Stomach smooth muscle (tissue), 2 donors: ENCODE data around the gene MARVELD1.

Experiments used
- H3K27ac ChIP-seq: one replicate; pipeline ENCODE4 v1.7.0; 2013; ENCODE audit warnings: mild to moderate bottlenecking, low read length, inconsistent platforms
- H3K27me3 ChIP-seq, 2 donors: one replicate each; pipeline ENCODE4 v1.7.0; 2013; ENCODE audit warnings: low read length in 2 of 2; ENCODE audit not compliant: insufficient read depth in 2 of 2, control insufficient read depth in 1 of 2
- H3K36me3 ChIP-seq, 2 donors: one replicate each; pipeline ENCODE4 v1.7.0; 2013; ENCODE audit warnings: low read length in 2 of 2; ENCODE audit not compliant: control insufficient read depth in 2 of 2, insufficient read depth in 2 of 2
- H3K4me1 ChIP-seq: one replicate; pipeline ENCODE4 v1.7.0; 2013; ENCODE audit warnings: low read length; ENCODE audit not compliant: control insufficient read depth, insufficient read depth
- H3K4me3 ChIP-seq, 2 donors: one replicate each; pipeline ENCODE4 v1.7.0; 2013; ENCODE audit warnings: low read length in 2 of 2
- H3K9ac ChIP-seq, 2 donors: one replicate each; pipeline ENCODE4 v1.7.0; 2013; ENCODE audit warnings: low read length in 2 of 2, mild to moderate bottlenecking in 1 of 2
- H3K9me3 ChIP-seq, 2 donors: one replicate each; pipeline ENCODE4 v1.7.0; 2013; ENCODE audit warnings: low read length in 2 of 2; ENCODE audit not compliant: control insufficient read depth in 2 of 2
- donor health status: healthy.
- donor health status: Pancreatic carcinoma.

The MARVELD1 gene

DNA sequence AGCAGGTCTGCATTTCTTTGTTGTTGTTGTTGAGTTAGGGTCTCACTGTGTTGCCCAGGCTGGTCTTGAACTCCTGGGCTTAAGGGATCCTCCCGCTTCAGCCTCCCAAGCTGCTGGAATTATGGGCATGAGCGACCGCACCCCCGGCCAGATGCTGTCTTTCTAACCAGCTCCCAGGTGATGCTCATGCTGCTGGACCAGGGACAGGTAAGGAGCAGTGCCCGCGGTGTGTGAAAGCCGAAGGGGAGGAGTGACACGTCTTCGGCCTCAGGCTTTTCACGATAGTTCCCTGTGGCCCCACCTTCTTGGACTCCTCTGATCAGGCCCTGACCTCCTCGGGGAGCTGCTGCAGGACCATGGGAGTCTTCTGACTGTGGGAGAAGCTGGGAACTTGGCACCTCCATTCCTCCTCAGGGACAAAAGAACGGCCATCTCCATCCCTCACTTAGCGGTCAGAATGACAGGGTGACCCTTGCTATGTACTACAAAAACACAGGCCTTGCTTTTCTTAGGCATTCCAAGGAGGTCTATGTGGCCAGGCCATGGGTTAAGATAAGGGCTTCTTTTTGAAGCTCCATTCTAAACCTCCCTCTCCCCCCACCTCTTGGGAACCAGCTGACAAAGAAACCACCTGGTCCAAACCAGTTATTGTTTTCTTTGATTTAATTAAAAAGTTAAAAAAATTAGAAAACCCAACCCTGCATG lies 52.7 kb downstream of the MARVELD1 start:
- Histone ChIP-seq H3K27me3 (peaks cover 10 to 11% of the 10 kb centered on the region in 2 donors), H3K4me3 (no peak overlapping the region), H3K9me3 (no peaks in the 10 kb centered on the region), H3K4me1 (peaks cover 2% of the 10 kb centered on the region), H3K36me3 (peaks cover 0 to 3% of the 10 kb centered on the region in 2 donors), H3K27ac (no peak overlapping the region), H3K9ac (no peak overlapping the region)

DNA sequence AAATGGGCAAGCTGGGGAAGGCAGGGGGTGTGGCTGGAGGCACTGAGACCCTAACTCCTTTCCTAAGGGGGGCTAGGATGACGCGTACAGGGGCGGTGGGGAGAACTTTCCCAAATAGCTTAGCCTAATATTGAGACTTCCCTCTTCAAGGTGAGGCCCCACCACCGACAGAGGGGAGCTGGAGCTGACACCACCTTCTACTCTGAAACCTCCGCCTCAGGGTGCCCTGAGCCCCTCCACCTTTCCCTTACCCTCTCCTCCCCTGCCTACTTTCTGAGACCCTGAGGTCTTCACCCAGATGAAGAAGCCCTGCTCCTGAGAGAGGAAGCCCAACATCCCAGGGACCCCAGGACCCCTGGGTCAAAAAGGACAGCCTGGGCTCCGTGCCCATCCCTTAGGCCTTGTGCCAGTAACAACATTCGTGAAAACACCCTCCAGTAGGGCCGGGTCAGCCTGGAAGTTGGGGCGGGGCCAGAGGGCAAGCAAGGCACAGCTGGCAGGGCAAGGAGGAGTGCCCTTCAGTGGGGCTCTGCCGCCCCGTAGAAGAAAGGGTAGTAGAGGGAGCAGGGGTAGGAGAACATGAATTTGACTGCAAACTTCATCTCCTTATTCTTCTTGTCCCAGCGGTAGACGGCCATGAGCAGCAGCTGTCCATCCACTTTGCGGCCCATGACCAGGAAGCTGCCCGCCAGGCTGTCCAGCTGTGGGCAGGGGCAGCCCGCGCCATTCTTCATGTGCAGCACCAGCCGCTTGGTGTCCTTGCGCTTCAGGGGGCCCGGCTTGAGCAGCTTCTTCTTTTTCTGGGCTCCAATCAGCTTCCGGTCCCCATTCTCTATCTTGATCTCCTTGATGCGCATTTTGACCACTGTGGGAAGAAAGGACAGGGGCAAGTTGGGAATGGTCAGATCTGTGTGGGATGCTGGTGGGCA lies 53.7 kb downstream of the MARVELD1 start:
- Histone ChIP-seq H3K9ac (no peak overlapping the region), H3K9me3 (no peaks in the 10 kb centered on the region), H3K27me3 (peaks cover 15 to 18% of the 10 kb centered on the region in 2 donors), H3K4me1 (peaks cover 4% of the 10 kb centered on the region), H3K36me3 (no peaks in the 10 kb centered on the region), H3K27ac (no peak overlapping the region), H3K4me3 (no peak overlapping the region)
